Putamen (tissue), 1 donor: ENCODE data around the gene MYH6.
"Not testable (repeated sequence)": the region's sequence is repeated elsewhere in the genome, so short reads cannot be mapped to it uniquely, and the experiment has no call there.

ENCODE experiments used
- DNase-seq: peaks from one replicate; pipeline ENCODE4 v3.0.0-alpha.2; 2016; ENCODE audit warnings: low spot score

The MYH6 gene

GRCh38 chr14:23407516-23408306 is at the start of gene MYH6:
Gene MYH6 (minus strand): TSS chr14:23408273. CDS start chr14:23407223, 1,050 bp downstream.
- no peak for DNase-seq

GRCh38 chr14:23456883-23457586 is 49.0 kb upstream of the MYH6 start:
- DNase-seq = not testable (repeated sequence)

DNA sequence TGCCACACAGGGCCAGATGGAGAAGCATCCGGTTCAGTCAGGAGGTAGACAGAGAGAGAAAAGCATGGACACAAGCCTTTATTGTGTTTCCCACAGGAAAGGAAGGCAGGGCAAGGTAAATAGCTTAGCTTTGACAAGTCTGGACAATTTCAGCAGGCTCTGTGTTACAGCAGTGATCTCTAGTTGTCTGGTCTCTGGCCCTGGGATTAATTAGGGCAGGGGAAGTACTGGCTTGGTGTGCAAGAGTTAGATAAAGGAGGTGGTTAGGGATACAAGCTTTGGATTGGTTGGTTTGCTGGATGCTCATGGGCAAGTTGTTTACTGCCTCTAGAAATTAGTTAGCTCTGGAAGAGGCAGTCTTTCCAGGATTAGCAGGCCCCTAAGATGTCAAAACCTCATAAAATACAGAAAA is 46.4 kb upstream of the MYH6 start:
- no peak for DNase-seq

DNA sequence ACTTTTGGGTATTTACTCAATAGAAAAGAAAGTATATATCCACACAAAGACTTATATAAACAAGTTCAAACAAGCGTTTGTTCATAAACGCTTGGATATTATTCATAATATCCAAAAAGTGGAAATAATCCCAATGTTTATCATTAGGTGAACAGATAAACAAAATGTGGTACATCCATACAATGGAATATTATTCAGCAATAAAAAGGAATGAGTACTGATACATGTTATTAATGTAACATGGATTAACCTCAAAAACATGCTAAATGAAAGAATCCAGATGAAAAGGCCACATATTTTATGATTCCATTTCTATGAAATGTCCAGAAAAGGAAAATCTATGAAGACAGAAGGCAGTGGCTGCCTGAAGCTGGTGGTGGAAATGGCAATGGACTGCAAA is 44.2 kb upstream of the MYH6 start:
- DNase-seq = no peak

DNA sequence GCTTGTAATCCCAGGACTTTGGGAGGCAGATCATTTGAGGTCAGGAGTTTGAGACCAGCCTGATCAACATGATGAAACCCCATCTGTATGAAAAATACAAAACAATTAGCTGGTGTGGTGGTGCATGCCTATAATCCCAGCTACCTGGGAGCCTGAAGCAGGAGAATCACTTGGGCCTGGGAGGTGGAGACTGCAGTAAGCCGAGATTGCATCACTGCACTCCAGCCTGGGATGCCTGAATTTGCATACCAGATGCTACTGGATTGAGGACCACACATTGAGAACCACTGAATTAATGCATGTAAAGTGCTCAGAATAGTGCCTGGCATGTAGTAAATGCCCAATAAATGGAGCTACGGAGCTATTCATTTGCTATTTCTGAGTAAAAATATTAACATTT is 42.3 kb upstream of the MYH6 start:
- DNase-seq = no peak

GRCh38 chr14:23449314-23449713 is 41.2 kb upstream of the MYH6 start:
- no peak for DNase-seq

DNA sequence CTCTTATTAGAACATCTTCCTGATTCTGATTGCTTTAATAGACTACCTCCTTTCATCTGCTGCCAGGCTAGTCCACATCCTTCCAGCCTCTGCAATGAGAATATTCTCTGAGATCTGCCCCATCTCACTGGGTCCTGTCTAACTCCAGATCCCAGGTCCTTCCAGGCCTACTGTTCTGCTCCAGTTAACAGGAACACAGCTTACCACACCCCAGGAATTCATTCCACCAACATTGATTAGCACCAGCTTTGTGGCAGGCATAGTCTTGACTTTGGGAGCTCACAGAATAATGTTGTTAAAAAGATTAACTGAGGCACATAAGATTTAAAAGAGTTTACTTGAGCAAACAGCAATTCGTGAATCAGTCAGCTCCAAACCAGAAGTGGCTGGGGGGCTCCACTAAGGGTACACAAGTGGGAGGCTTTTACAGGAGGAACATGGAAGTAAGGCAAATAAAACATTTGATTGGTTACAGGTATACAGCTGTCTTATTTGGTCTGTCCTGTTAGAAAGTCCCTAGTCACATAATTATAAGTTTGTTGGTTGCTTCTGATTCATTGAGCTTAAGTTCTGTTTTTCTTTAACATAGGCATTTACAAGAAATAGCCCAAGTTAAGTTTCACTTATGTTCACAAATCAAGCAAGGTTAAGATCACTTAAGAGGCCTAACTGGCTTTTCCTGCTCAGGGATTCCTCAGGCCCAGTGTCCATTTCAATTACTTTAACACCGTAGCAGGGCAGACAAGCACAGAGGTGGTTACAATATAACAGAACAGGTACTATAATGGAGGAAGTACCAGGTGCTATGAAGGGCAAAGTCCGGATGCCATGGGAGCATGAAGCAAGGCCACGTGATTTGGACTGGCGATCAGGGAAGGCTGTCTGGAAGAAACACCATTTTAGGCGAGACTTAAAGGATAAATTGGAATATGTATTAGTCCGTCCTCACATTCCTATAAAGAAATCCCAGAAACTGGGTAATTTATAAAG is 39.6 kb upstream of the MYH6 start:
- DNase-seq = no peak

GRCh38 chr14:23446291-23446851 is 38.3 kb upstream of the MYH6 start:
- no peak for DNase-seq

GRCh38 chr14:23445773-23446172 is 37.7 kb upstream of the MYH6 start:
- DNase-seq = no peak

DNA sequence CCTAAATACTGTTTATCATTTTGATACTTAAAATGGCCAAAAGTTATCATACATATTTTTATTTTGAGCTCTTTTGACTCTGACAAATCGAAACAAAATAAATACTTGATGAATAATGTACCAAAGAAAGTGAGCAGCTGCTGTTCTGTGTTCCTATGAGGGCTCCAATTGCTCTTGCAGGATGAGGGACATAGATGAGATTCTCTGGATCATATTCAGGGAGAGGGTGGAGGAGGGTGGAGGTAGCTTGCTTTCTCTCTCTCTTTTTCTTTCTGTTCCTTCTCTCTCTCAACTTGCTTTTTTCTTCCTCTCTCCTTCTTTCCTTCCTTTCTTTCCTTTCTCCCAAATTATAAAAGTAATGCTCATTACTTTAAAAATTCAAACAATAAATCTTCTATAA is 36.2 kb upstream of the MYH6 start:
- DNase-seq = no peak

DNA sequence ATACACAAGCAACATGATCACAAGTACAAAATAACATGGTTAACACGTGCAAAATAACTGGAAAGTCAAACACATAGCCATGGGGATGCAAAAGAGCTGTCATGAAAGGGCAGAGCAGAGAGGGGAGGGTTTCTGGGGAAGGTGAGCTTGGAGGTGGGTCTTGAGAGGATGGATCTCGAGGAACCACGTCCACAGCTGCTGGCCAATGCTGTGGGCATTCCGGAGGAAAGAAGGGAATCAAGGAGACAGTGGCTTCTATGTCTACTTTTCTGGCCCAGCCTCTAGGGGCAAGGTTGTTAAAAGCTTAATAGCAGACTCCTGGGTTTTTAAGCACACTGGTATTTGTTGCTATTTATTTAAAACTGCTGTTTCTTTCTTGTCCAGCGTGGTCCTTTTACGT is 35.8 kb upstream of the MYH6 start:
- no peak for DNase-seq

- DNase-seq = no peak
Observed at GRCh38 chr14:23443411-23443812, 35.3 kb upstream of the MYH6 start.

- no peak for DNase-seq
Observed at GRCh38 chr14:23442721-23443356, 34.8 kb upstream of the MYH6 start.

DNA sequence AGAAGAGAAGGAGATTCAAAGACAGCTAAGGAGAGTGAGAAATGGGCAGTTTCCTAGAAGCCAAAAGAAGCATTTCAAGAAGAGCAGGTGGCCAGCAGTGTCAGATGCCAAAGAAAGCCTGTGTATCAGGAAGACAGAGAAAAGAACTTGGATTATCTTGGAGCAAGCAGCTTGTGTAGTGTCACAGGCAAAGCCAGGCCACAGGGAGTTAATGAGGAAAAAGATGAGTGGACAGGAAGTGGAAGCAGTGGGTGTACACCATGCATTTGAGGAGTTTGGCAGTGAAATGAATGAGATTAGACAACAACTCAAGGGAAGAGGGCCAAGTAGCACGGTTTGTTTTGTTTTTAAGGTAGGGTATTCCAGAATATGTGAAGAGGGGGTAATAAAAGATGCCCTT is 33.0 kb upstream of the MYH6 start:
- no peak for DNase-seq

DNA sequence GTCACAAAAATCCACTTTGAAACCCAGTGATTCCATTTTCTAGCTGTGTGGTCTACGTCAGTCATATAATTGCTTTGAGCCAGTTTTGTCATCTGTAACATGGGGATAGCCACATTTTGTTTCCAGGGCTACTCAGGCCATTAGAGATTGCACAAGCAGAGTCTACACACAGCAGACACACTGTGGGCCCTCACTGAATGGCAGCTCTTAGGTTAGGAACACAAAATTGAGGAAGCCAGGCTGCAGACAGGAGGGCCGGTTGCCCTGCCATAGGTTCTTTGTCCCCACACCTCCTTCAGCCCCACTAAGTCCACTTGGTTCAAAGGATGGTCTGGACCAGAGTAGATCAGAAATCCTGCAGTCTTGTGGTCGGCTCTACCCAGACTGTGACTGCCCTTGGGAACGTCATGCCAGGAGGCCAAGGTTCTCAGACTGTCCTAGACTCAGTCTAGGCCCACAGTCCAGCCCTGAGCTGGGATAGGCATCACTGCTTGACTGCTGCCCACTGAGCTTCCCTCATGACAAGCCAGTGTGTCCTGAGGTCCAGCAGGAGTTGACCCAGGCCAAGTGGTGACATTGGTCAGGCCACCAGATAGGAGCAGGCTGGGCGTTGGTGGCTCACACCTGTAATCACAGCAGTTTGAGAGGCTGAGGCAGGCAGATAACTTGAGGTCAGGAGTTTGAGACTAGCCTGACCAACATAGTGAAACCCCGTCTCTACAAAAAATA is 31.2 kb upstream of the MYH6 start:
- no peak for DNase-seq

- DNase-seq = no peak
Observed at GRCh38 chr14:23438101-23438971, 30.3 kb upstream of the MYH6 start.

DNA sequence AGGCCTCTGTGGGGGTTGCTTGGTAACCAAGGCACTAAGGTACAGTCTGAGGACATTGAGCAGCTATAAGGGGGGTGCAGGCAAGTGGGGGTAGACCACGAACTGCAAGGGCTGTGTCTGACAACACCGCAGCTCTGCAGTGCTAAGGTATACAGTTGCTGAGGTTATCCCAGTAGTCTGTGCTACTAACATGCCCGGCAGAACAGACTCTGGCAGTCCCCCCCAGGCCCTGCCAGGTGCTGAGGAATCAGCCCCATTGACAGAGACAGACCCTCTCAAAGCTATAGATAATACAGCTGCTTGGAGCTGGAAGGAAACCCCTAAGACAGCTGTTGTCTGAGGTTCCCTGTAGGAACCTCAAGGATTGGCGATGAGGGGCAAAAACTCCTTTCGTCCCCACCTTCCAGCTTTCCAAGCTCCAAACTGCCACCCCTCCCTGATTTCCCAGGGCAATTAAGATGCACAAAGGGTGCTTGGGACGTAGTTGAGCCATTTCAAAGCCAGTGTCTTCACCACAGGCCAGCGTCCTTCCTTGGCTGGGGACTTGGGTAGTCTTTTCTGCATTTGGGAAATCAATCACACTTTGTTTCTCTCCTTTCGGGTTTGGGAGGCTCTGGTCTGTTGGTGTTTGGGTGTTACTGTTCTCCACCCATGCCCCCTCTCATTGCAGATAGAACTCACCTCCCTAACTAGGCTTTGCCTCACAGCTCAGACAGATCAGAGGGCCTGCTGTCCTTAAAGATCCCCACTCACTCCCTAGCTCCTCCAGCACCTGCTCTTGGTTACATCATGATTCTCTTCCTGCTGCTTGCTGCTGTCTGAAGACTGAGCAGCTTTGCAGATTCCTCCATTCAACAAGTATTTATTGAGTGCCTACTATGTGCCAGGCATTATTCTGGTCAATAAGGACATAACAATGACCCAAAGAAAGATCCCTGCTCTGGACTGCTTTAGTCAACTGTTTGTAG is 29.3 kb upstream of the MYH6 start:
- DNase-seq = no peak

GRCh38 chr14:23436327-23437132 is 28.5 kb upstream of the MYH6 start:
- DNase-seq = peak; percentile 85
